Activated CD8-positive, alpha-beta memory T cell treated with anti-CD3 and anti-CD28 coated beads for 4 hours (primary cell): ENCODE measurements around the gene WNK4.

Source experiments
- DNase-seq, 2 donors: peaks; one replicate each; pipeline ENCODE4 v3.0.0-alpha.2; 2020; ENCODE audit warnings: low read depth in 2 of 2

The WNK4 gene

DNA sequence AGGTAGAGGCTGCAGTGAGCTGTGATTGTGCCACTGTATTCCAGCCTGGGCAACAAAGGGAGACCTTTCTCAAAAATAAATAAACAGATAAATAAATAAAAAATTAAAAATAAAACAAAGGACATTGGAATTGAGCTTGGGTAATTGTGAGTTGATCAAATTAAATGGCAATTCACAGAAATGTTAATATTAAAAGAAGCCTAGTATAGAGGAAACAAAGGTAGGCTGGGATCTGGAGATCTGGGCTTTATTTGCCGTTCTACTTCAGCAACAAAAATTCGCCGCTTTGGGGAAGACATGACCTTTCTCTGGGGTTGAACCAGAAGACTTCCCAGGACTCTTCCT lies 7.5 kb upstream of the WNK4 start:
- no peak for DNase-seq

DNA sequence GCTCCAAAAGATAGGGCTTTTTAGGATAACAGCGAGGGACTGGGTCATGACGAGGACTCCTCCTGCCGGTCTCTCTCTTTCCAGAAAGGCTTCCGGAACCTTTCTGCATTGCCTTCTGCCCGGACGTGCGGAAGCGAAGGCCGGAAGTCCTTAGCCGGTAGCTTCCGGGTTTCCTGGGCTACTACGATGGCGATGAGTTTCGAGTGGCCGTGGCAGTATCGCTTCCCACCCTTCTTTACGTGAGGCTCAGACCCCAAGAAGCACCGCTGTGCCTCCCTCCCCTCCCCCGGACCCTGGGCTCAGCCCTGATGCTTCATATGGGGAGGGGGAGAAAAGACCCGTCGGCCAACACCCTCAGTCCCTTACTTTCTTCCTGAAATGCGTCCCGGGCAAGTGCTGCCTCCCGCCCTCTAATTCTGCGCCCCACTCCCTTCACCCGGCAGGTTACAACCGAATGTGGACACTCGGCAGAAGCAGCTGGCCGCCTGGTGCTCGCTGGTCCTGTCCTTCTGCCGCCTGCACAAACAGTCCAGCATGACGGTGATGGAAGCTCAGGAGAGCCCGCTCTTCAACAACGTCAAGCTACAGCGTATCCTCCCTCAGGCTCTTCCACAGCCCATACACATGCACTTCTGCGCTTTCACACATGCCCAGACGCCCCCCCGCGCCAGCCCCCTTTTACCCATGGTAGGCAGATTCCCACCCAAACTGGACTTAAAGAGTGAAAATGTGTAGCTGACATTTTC lies 6.9 kb upstream of the WNK4 start, which contains the start of gene VPS25:
Gene VPS25 (plus strand): TSS at position 160 of the 746 bp plus-strand sequence. CDS start 27 bp downstream, at position 187.
- peak; percentile 60 to 61 for DNase-seq

DNA sequence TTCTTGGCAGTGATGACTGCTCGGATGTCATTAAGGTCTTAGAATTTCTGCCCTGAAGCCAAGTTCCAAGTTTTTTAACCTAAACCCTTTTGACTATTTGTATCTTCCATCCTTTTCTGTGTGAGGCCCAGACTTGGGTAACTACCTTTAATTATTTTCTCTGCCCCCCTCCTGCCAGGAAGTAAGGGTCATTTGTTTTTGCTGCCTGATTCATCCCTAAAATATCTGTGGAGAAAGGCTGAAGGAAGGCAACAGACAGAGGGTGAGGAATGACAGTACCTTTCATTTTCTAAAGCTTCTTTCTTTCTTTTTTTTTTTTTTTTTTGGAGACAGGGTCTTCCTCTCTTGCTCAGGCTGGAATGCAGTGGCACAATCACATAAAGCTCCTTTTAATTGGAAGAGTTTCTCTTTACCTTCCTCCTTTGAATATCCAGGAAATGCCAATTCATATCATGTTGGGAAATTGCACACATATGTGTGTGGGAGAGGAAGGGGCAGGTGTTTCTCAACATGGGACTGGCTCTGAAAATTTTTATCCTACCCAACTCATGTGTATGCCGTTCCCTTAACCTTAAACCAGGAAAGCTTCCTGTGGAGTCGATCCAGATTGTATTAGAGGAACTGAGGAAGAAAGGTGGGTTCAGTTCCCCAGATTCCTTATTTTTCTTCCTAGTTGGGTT lies 6.2 kb upstream of the WNK4 start:
- DNase-seq, result no peak

DNA sequence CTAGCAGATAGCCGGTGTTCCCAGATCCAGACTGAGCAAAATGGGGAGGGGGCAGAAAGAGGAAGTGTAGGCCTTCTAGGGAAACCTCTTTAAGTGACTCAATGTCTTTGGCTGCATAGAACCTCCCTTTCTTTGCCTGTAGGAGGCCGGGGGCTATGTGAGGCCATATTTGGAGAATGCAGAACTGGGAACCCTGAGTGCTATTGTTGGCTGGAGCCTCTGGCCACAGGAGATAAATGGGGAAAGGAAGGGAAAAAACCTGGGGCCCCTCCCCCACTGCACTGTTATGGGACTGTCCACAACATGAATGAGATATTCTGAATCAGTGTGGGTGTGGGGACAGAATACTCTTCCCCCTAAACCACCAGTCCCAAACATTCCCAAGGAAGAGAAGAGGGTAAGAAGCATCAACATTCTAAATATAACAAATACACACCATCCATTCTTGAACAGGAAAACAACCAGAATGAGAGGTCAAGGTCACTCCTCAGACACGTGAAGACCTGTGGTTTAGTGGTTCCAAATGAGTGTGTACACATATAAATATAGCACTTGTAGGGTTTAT lies 4.8 kb upstream of the WNK4 start:
- no peak for DNase-seq

GRCh38 chr17:42778570-42778969 lies 1.8 kb upstream of the WNK4 start:
- DNase-seq, result no peak

GRCh38 chr17:42779304-42779935 lies 990 bp upstream of the WNK4 start:
- DNase-seq, result no peak

- no peak for DNase-seq
These were observed 635 bp downstream of the WNK4 start for GRCh38 chr17:42780851-42781638.

GRCh38 chr17:42781639-42782165 lies 1.3 kb downstream of the WNK4 start:
- DNase-seq, result no peak

- no peak for DNase-seq
These were observed 2.0 kb downstream of the WNK4 start for GRCh38 chr17:42782166-42783061.

GRCh38 chr17:42783062-42783790 lies 2.8 kb downstream of the WNK4 start:
- no peak for DNase-seq

- no peak for DNase-seq
These were observed 3.4 kb downstream of the WNK4 start for GRCh38 chr17:42783791-42784138.

GRCh38 chr17:42784409-42784808 lies 4.0 kb downstream of the WNK4 start:
- DNase-seq, result no peak

DNA sequence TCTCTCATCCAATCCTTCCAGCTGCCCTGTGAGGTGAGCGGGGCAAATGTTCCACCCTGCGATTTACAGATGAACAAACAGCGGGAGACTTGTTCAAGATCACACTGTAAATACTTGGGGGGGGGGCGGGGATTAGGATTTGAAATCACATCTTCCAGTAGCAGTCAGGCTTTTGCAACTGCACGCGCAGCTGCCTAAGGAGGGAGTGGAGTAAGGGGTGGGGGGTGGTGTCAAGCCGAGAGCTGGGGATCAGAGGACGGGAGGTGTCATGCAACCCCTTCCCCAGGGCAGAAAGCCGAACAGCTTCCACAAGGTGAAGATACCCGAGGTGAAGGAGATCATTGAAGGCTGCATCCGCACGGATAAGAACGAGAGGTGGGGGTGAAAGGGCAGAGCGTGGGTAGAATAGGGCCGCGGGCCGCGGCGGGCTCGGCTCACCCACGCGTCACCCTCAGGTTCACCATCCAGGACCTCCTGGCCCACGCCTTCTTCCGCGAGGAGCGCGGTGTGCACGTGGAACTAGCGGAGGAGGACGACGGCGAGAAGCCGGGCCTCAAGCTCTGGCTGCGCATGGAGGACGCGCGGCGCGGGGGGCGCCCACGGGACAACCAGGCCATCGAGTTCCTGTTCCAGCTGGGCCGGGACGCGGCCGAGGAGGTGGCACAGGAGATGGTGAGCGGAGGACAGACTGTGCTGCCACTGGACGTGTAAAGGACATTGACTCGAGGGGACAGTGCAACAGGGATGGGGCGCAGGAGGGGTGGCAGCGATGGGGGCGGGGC lies 4.6 kb downstream of the WNK4 start:
- no peak for DNase-seq

DNA sequence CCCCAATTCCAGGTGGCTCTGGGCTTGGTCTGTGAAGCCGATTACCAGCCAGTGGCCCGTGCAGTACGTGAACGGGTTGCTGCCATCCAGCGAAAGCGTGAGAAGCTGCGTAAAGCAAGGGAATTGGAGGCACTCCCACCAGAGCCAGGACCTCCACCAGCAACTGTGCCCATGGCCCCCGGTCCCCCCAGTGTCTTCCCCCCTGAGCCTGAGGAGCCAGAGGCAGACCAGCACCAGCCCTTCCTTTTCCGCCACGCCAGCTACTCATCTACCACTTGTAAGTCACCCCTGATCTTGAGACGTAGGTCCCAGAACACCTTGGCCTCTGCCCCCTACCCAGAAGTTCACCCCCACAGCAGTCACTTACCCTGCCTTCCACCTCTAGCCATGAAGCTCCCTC lies 6.9 kb downstream of the WNK4 start:
- no peak for DNase-seq

DNA sequence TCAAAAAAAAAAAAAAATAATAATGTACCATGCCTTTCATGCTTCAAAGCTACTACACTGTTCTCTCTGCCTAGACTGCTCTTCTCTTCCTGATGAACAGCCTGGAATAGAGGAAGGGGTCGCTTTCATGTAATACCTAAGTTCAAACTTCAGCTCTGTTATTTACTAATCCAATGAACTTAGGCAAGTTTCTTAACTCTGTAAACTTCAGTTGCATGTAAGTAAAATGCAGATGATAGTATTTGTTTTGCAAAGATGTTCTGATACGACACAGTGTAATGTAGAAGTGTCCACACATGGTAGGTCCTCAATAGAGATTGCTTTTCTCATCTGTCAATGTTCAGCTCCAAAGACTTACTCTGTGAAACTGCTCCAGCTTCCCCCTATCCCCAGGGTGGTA lies 11.5 kb downstream of the WNK4 start:
- DNase-seq, result no peak

- no peak for DNase-seq
These were observed 12.1 kb downstream of the WNK4 start for GRCh38 chr17:42792545-42792944.

- DNase-seq, result no peak
These were observed 14.7 kb downstream of the WNK4 start for GRCh38 chr17:42795061-42795460.

DNA sequence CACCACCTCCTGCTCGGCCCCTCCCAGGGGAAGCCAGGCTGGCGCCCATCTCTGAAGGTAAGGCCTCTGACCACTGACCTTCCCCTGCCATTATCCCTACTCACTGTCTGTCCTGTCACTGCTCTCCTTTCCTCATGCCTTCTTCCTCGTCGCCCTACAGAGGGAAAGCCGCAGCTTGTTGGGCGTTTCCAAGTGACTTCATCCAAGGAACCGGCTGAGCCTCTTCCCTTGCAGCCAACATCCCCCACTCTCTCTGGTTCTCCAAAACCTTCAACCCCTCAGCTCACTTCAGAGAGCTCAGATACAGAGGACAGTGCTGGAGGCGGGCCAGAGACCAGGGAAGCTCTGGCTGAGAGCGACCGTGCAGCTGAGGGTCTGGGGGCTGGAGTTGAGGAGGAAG lies 15.1 kb downstream of the WNK4 start:
- DNase-seq, result no peak

DNA sequence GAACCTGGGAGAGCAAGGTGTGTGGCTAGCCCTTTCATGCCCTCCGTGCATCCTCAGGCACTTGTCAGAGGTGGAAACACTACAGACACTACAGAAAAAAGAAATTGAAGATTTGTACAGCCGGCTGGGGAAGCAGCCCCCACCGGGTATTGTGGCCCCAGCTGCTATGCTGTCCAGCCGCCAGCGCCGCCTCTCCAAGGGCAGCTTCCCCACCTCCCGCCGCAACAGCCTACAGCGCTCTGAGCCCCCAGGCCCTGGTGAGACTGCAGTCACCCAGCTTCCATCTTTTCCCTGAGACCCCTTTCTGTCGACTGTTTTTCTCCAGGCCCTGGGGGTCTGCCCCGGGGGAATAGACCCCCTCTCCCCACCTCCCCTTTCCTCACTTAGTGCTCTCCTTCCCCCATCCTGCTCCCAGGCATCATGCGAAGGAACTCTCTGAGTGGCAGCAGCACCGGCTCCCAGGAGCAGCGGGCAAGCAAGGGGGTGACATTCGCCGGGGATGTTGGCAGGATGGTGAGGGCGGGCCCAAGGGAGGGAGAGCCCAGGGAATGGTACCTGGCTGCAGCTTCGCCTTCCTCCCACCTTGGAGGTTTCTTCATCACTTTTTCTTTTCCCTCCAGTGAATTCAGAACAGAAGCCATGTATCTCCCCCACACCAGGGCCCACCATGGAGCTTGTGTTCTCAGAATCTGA lies 15.8 kb downstream of the WNK4 start:
- DNase-seq, result no peak
